BJ (cell line): ENCODE measurements around the gene IL3. TPM values are rescaled to one million over a fixed set of nuclear protein-coding genes. Genes with fewer than 3 reads are reported as not detected.

Experiments
- CTCF ChIA-PET: fragments of 350-600 bp; formaldehyde crosslinking; extraction: SDS; loops from one replicate; lab custom pipeline; 2021; ENCODE audit warnings: antibody characterized with exemption, inconsistent platforms; lab: Yijun Ruan, JAX
- POLR2A ChIA-PET: fragments of 300-600 bp; sonication (Branson Sonifier 250); formaldehyde crosslinking; extraction: SDS; loops from one replicate; lab custom pipeline; 2021; ENCODE audit warnings: antibody characterized with exemption; lab: Charles Lee
- DNase-seq: peaks from one replicate; pipeline ENCODE4 v3.0.0-alpha.2; 2011; ENCODE audit warnings: low read depth
- H3K27me3 ChIP-seq: 2 replicates; pipeline ENCODE4 v1.6.0; 2011; ENCODE audit warnings: low read length; ENCODE audit not compliant: control insufficient read depth, insufficient read depth
- H3K36me3 ChIP-seq: 2 replicates; pipeline ENCODE4 v1.5.1; 2011; ENCODE audit warnings: low read length; ENCODE audit not compliant: control insufficient read depth, insufficient read depth
- H3K4me3 ChIP-seq: 2 replicates; pipeline ENCODE4 v1.5.1; 2011; ENCODE audit warnings: low read depth, mild to moderate bottlenecking, control low read depth, low read length
- polyA plus RNA-seq: library from polyadenylated mRNA; depleted of rRNA; stranded (reverse); fragments of >200 nt; gene quantifications from 2 replicates; pipeline ENCODE4 v1.2.3, GENCODE V29; 2011
- TF ChIP-seq, protein P1 (sequence below): IDR thresholded peaks from 2 replicates; pipeline ENCODE4 v1.5.1; 2011; ENCODE audit warnings: low read depth, mild to moderate bottlenecking, control low read depth, inconsistent platforms, low read length, moderate library complexity; ENCODE audit not compliant: insufficient read depth

IL3 gene
- polyA plus RNA-seq, 1 experiment, result not detected

DNA sequence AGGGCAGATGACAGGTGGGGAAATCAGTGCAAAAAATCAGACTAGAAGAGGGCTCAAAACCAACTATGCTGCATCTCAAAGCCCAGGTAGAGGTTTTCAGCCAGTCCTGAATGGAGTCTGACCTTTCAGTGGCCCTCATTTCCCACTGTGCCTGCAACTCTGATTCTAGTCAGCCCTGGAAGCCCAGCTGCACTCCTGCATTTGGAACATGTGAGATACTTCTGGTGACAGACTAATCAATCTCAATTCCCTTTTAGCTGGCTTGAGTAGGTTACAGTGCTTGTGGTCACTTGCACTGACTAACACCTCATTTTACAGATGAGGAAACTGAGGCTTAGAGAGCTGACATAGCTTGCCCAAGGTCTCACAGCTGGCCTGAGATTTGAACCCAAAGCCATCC is 41.1 kb upstream of the IL3 start:
- TF ChIP-seq, protein P1, sequence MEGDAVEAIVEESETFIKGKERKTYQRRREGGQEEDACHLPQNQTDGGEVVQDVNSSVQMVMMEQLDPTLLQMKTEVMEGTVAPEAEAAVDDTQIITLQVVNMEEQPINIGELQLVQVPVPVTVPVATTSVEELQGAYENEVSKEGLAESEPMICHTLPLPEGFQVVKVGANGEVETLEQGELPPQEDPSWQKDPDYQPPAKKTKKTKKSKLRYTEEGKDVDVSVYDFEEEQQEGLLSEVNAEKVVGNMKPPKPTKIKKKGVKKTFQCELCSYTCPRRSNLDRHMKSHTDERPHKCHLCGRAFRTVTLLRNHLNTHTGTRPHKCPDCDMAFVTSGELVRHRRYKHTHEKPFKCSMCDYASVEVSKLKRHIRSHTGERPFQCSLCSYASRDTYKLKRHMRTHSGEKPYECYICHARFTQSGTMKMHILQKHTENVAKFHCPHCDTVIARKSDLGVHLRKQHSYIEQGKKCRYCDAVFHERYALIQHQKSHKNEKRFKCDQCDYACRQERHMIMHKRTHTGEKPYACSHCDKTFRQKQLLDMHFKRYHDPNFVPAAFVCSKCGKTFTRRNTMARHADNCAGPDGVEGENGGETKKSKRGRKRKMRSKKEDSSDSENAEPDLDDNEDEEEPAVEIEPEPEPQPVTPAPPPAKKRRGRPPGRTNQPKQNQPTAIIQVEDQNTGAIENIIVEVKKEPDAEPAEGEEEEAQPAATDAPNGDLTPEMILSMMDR, result no peak

DNA sequence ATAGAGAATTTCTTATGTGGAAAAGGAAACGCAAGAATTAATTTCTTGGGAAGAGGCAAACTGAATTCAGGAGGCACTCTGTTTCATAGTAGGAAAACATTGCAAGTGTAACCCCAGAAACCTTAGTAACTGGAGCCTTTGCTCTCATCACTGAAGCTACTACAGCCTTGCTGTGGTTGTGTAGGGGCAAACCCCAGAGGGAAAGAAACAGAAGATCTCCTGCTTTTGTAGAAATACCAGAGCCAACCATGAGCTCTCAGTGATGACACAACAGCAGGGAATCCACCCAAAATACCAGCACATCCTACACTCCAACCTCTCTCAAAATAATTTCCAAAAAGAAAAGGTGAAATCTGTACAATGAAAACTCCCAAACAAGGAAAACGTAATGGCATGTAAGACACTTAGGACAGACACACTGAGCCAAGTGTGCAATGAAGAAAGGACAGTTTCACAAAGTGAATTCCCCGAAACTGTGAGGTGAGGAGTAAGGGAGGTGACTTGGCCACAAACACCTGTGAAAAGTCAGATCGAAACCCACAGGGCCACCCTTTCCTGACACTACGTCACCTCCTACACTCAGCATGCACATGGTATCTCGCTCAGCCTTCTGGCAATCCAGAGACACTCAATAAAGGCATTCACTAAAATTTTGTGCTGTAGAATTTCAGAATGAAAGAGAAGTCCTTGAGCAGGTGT is 40.4 kb upstream of the IL3 start:
- Histone ChIP-seq H3K36me3 (no peaks in the 10 kb centered on the region), H3K4me3 (no peak overlapping the region), H3K27me3 (peaks cover 9% of the 10 kb centered on the region)
- DNase-seq, result no peak
- CTCF ChIA-PET, result no interaction called here
- TF ChIP-seq, protein P1, result no peak
- POLR2A ChIA-PET, result no interaction called here

More for the DNA sequence above, 41.1 kb upstream of the IL3 start:
- Histone ChIP-seq H3K27me3 (peaks cover 9% of the 10 kb centered on the region), H3K36me3 (no peaks in the 10 kb centered on the region), H3K4me3 (no peak overlapping the region)
- CTCF ChIA-PET, result interaction anchor here (0.6 kb wide), 1 partner anchor 550 kb away, joined by 3 read pairs; no protein-coding TSS in a partner anchor
- POLR2A ChIA-PET, result no interaction called here
- no peak for DNase-seq

DNA sequence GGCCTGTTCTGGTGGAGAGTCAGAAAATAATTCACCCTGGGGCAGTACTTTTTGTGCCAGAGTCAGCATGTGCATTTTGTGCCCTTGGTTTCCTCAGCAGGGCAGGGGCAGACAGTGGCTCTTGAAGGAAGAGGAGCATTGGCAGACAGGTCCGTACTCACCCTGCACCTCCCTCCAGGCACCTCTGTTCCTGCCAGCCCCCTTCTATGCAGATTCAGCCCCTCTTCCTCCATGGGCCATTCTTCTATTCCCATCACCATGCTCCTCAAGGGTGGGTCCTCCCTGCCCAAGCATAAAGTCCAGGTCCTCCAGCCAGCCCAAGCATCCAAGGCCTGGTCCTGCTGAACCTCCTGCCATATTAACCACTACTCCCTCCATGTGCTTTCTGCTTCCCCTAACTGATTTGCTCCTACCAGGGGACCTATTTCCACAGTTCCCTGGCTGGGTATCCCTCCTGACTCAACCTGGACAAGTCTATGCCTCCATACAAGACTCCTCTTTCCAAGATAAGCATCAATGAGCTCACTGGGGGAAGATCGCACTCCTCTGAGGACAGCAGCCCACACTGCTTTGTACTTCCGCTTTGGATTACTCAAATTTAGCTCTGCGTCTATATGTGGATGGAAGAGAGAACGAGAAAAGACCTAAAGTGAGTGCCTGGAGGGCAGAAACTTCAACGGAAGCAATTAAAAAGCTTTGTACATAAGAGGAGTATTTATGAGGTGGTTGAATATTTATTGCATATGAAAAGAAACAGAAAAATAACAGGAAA is 39.7 kb upstream of the IL3 start:
- TF ChIP-seq, protein P1, result no peak
- Histone ChIP-seq H3K27me3 (peaks cover 9% of the 10 kb centered on the region), H3K4me3 (no peak overlapping the region), H3K36me3 (no peaks in the 10 kb centered on the region)
- POLR2A ChIA-PET, result no interaction called here
- CTCF ChIA-PET, result interaction anchor here (1.5 kb wide), 1 partner anchor 13 kb away, joined by 4 read pairs; no protein-coding TSS in a partner anchor
- no peak for DNase-seq

DNA sequence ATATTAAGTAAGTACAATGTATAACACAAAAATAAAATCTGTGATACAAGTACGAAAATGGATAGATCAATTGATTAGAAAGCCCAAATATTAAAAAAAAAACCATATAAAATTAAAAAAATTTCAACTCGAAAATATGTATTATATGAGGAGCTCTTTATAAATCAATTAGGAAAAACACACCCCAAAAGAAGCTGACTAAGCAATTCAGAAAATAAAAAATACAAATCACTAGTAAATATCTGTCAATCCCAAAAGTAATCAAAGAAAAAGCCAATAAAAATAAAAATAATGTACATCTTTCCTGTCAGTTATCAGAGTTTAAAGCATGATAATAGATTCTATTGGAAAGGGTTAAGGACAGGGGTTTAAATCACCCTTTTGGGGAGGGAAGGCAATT is 38.8 kb upstream of the IL3 start:
- ChIA-PET POLR2A (no interaction called here), CTCF (interaction anchor here (1.3 to 1.5 kb wide), 2 partner anchors 14 to 432 kb away, joined by 3 to 4 read pairs; no protein-coding TSS in a partner anchor)
- TF ChIP-seq, protein P1, result no peak
- peaks cover 9% of the 10 kb centered on the region for H3K27me3 ChIP-seq
- H3K36me3 ChIP-seq, result no peaks in the 10 kb centered on the region
- no peak overlapping the region for H3K4me3 ChIP-seq
- DNase-seq, result no peak

DNA sequence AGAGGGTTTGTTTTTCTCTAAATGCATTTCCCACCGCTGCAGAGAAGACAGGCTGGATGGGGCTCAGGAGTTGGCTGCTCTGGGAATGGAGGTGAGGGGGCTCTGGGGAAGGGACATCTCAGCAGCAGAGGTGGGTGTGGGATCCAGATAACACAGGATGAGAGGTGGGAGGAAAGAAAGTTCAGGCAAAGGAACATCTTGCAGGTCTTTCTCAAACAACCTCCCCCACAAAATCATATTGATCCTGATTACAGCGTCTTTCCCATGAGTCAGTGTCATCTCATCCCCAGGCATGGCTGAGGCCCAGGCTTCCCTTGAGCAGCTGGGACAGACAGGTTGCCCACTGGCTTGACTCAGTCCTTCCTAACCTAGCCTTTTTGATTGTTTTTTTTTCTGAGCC is 37.7 kb upstream of the IL3 start:
- peaks cover 7% of the 10 kb centered on the region for H3K27me3 ChIP-seq
- no peaks in the 10 kb centered on the region for H3K36me3 ChIP-seq
- no peak overlapping the region for H3K4me3 ChIP-seq
- POLR2A ChIA-PET, result no interaction called here
- CTCF ChIA-PET, result no interaction called here
- TF ChIP-seq, protein P1, result no peak
- no peak for DNase-seq
